ENCODE measurements around the gene PPP1CC. TPM values are rescaled to one million over a fixed set of nuclear protein-coding genes. Genes with fewer than 3 reads are reported as not detected.

The PPP1CC gene
- total RNA-seq, 2 donors from 2014 or later = 92.9 to 103 TPM

GRCh38 chr12:110718222-110718908, 24.3 kb downstream of the PPP1CC start:
- no peak for DNase-seq (ENCODE audit: low spot score)
- H3K27ac ChIP-seq = no peak overlapping the region
- no peaks in the 10 kb centered on the region for H3K4me1 ChIP-seq (replicated peaks)
- H3K4me3 ChIP-seq = no peak overlapping the region
- no peak for TF ChIP-seq POLR2AphosphoS5 (IDR thresholded peaks at IDR 0.05)
- TF ChIP-seq CTCF (IDR thresholded peaks at IDR 0.05) = no peak
- no peak for TF ChIP-seq POLR2A (IDR thresholded peaks at IDR 0.05)
- WGBS = 91% methylated on average over 7 of the region's 7 CpGs
- peaks cover 2 to 5% of the 10 kb centered on the region in 2 donors for H3K36me3 ChIP-seq
- no peaks in the 10 kb centered on the region for H3K27me3 ChIP-seq (replicated peaks; ENCODE audit: insufficient read depth)
- H3K9me3 ChIP-seq = no peaks in the 10 kb centered on the region
- intact Hi-C loops (cut with DNase I) = no loop called here

- no peaks in the 10 kb centered on the region for H3K9me3 ChIP-seq
Observed at GRCh38 chr12:110717037-110717436, 25.7 kb downstream of the PPP1CC start.

GRCh38 chr12:110708917-110709316, 33.8 kb downstream of the PPP1CC start:
- Histone ChIP-seq H3K27ac (no peak overlapping the region), H3K36me3 (no peaks in the 10 kb centered on the region), H3K4me1 (replicated peaks) (no peaks in the 10 kb centered on the region), H3K27me3 (replicated peaks; ENCODE audit: insufficient read depth) (no peaks in the 10 kb centered on the region), H3K4me3 (no peak overlapping the region), H3K9me3 (no peaks in the 10 kb centered on the region)
- TF ChIP-seq CTCF (IDR thresholded peaks at IDR 0.05) = no peak
- no peak for TF ChIP-seq POLR2A (IDR thresholded peaks at IDR 0.05)
- TF ChIP-seq POLR2AphosphoS5 (IDR thresholded peaks at IDR 0.05) = no peak
- intact Hi-C loops (cut with DNase I) = no loop called here
- WGBS = 97% methylated on average over 4 of the region's 4 CpGs
- DNase-seq (ENCODE audit: low spot score) = no peak

More at GRCh38 chr12:110717037-110717436, 25.7 kb downstream of the PPP1CC start:
- peaks cover 2 to 5% of the 10 kb centered on the region in 2 donors for H3K36me3 ChIP-seq
- TF ChIP-seq POLR2A (IDR thresholded peaks at IDR 0.05) = no peak
- TF ChIP-seq POLR2AphosphoS5 (IDR thresholded peaks at IDR 0.05) = no peak
- TF ChIP-seq CTCF (IDR thresholded peaks at IDR 0.05) = no peak
- no peak for DNase-seq (ENCODE audit: low spot score)
- intact Hi-C loops (cut with DNase I) = no loop called here
- H3K4me1 ChIP-seq (replicated peaks) = no peaks in the 10 kb centered on the region
- H3K27ac ChIP-seq = no peak overlapping the region
- 90% methylated on average over 3 of the region's 3 CpGs for WGBS
- H3K4me3 ChIP-seq = no peak overlapping the region
- no peaks in the 10 kb centered on the region for H3K27me3 ChIP-seq (replicated peaks; ENCODE audit: insufficient read depth)

GRCh38 chr12:110705309-110705708, 37.4 kb downstream of the PPP1CC start:
- no peaks in the 10 kb centered on the region for H3K27me3 ChIP-seq (replicated peaks; ENCODE audit: insufficient read depth)
- DNase-seq (ENCODE audit: low spot score) = no peak
- H3K27ac ChIP-seq = no peak overlapping the region
- H3K4me3 ChIP-seq = no peak overlapping the region
- H3K9me3 ChIP-seq = no peaks in the 10 kb centered on the region
- 53% methylated on average over 3 of the region's 3 CpGs for WGBS
- TF ChIP-seq CTCF (IDR thresholded peaks at IDR 0.05) = no peak
- no peak for TF ChIP-seq POLR2AphosphoS5 (IDR thresholded peaks at IDR 0.05)
- no peak for TF ChIP-seq POLR2A (IDR thresholded peaks at IDR 0.05)
- H3K36me3 ChIP-seq = no peaks in the 10 kb centered on the region
- intact Hi-C loops (cut with DNase I) = no loop called here
- no peaks in the 10 kb centered on the region for H3K4me1 ChIP-seq (replicated peaks)

GRCh38 chr12:110704750-110705149, 37.9 kb downstream of the PPP1CC start:
- H3K9me3 ChIP-seq = no peaks in the 10 kb centered on the region
- intact Hi-C loops (cut with DNase I) = no loop called here
- DNase-seq (ENCODE audit: low spot score) = peak; percentile 30
- no peak overlapping the region for H3K4me3 ChIP-seq
- peak; percentile 8 for TF ChIP-seq POLR2AphosphoS5 (IDR thresholded peaks at IDR 0.05)
- no peak for TF ChIP-seq POLR2A (IDR thresholded peaks at IDR 0.05)
- peak in 2 of 4 experiments; percentile 34 to 40 for TF ChIP-seq CTCF (IDR thresholded peaks at IDR 0.05)
- no peaks in the 10 kb centered on the region for H3K4me1 ChIP-seq (replicated peaks)
- WGBS = 23% methylated on average over 5 of the region's 5 CpGs
- H3K27ac ChIP-seq = no peak overlapping the region
- no peaks in the 10 kb centered on the region for H3K36me3 ChIP-seq
- H3K27me3 ChIP-seq (replicated peaks; ENCODE audit: insufficient read depth) = no peaks in the 10 kb centered on the region
